Hematopoietic multipotent progenitor cell treated with erythropoietin and hydrocortisone succinate and interleukin-3 and kit ligand, for 6 days (in vitro differentiated cells): Measurements from ENCODE around the gene GP9.

Experiments used
- DNase-seq: peaks from one replicate; pipeline ENCODE4 v3.0.0-alpha.2; 2015

GP9 gene

GRCh38 chr3:129060276-129061022 is at the start of gene GP9:
Gene GP9, plus strand, starts transcription at chr3:129060779. Its CDS starts 961 bp downstream, at chr3:129061740.
- no peak for DNase-seq

- no peak for DNase-seq
Measured at GRCh38 chr3:129013491-129013891, 47.1 kb upstream of the GP9 start.

- no peak for DNase-seq
Measured at GRCh38 chr3:129014148-129014547, 46.4 kb upstream of the GP9 start.

- no peak for DNase-seq
Measured at GRCh38 chr3:129014793-129015345, 45.7 kb upstream of the GP9 start.

- peak; percentile 70 for DNase-seq
Measured at GRCh38 chr3:129015388-129016105, 45.0 kb upstream of the GP9 start.

- no peak for DNase-seq
Measured at GRCh38 chr3:129016356-129016719, 44.2 kb upstream of the GP9 start.

GRCh38 chr3:129016720-129017483 is 43.7 kb upstream of the GP9 start:
- peak; percentile 95 for DNase-seq

- no peak for DNase-seq
Measured at GRCh38 chr3:129017484-129017899, 43.1 kb upstream of the GP9 start.

- no peak for DNase-seq
Measured at GRCh38 chr3:129018271-129018670, 42.3 kb upstream of the GP9 start.

- DNase-seq: no peak
Measured at GRCh38 chr3:129018751-129019150, 41.8 kb upstream of the GP9 start.

- DNase-seq: no peak
Measured at GRCh38 chr3:129019266-129019665, 41.3 kb upstream of the GP9 start.

- no peak for DNase-seq
Measured at GRCh38 chr3:129020691-129021090, 39.9 kb upstream of the GP9 start.

GRCh38 chr3:129021140-129021551 is 39.4 kb upstream of the GP9 start:
- no peak for DNase-seq

- no peak for DNase-seq
Measured at GRCh38 chr3:129022114-129023007, 38.2 kb upstream of the GP9 start.

- no peak for DNase-seq
Measured at GRCh38 chr3:129023008-129023358, 37.6 kb upstream of the GP9 start.

- peak; percentile 63 for DNase-seq
Measured at GRCh38 chr3:129023909-129024308, 36.7 kb upstream of the GP9 start.

GRCh38 chr3:129025108-129025507 is 35.5 kb upstream of the GP9 start:
- DNase-seq: no peak

- no peak for DNase-seq
Measured at GRCh38 chr3:129025691-129026435, 34.7 kb upstream of the GP9 start.

- peak; percentile 97 for DNase-seq
Measured at GRCh38 chr3:129026728-129027543, 33.6 kb upstream of the GP9 start.

- no peak for DNase-seq
Measured at GRCh38 chr3:129027544-129027880, 33.1 kb upstream of the GP9 start.

GRCh38 chr3:129028866-129029265 is 31.7 kb upstream of the GP9 start:
- DNase-seq: no peak
